Adipose tissue (tissue), 3 donors: ENCODE results near the gene TDRD7. TPM values are rescaled to one million over a fixed set of nuclear protein-coding genes. Genes with fewer than 3 reads are reported as not detected.

Experiments
- H3K27ac ChIP-seq: one replicate; pipeline ENCODE4 v1.5.1; 2013; ENCODE audit warnings: low read depth, low read length
- WGBS, 3 donors: extraction: QIAGEN DNeasy Blood & Tissue Kit; methylation state at CpG; one replicate each; pipeline ENCODE4 v1.1.7; 2013; 5-methylcytosine and 5-hydroxymethylcytosine counted together
- polyA plus RNA-seq, 3 donors: library from polyadenylated mRNA; stranded (reverse); fragments of 200-250 nt; gene quantifications; one replicate each; pipeline ENCODE4 v1.2.3, GENCODE V29; 2013
- donor health status: healthy with polysubstance abuse.
- donor health status: Bipolar disorder and iron deficiency.
- donor health status: healthy.

TDRD7 gene
- polyA plus RNA-seq, 3 donors, result 3.7 to 7.6 (median 5.4) TPM

GRCh38 chr9:97534961-97535594 is 123.2 kb downstream of the TDRD7 start:
- WGBS, 3 donors, result 87 to 99% (median 89%) methylated on average over 10 of the region's 10 CpGs
- H3K27ac ChIP-seq, result no peak overlapping the region

- H3K27ac ChIP-seq, result no peak overlapping the region
- WGBS, 3 donors, result 70 to 86% (median 81%) methylated on average over 5 of the region's 5 CpGs
Measured at GRCh38 chr9:97535771-97536170, 123.9 kb downstream of the TDRD7 start.

- 34 to 80% (median 76%) methylated on average over 9 of the region's 9 CpGs for WGBS, 3 donors
- H3K27ac ChIP-seq, result no peak overlapping the region
Measured at GRCh38 chr9:97536480-97536879, 124.6 kb downstream of the TDRD7 start.

GRCh38 chr9:97543561-97543960 is 131.7 kb downstream of the TDRD7 start:
- H3K27ac ChIP-seq, result no peak overlapping the region
- WGBS, 3 donors, result 78 to 95% (median 83%) methylated on average over 1 of the region's 1 CpG

- no peak overlapping the region for H3K27ac ChIP-seq
- WGBS, 3 donors, result 66 to 71% (median 68%) methylated on average over 8 of the region's 8 CpGs
Measured at GRCh38 chr9:97545486-97545885, 133.6 kb downstream of the TDRD7 start.

Other genes with a start within 250 kb of the TDRD7 start
- gene CCDC180, start 104.4 kb upstream of the TDRD7 start, polyA plus RNA-seq, result 1 to 10 TPM; 1.4 to 4.2 (median 2.3) TPM
- 10 to 100 TPM in 2 of 3 donors, 1 to 10 TPM in 1; 8.8 to 17.3 (median 12.1) TPM for gene TMOD1, start 89.6 kb downstream of the TDRD7 start, polyA plus RNA-seq
- 10 to 100 TPM in 1 of 3 donors, 1 to 10 TPM in 2; 6.5 to 10.3 (median 9.8) TPM for gene TSTD2, start 221.3 kb downstream of the TDRD7 start, polyA plus RNA-seq
- 1 to 10 TPM; 7.6 to 8.4 (median 7.9) TPM for gene NCBP1, start 221.7 kb downstream of the TDRD7 start, polyA plus RNA-seq